GM12874 (cell line): ENCODE measurements around the gene BCS1L.

Source experiments
- CTCF ChIP-seq: IDR thresholded peaks from 2 replicates; pipeline ENCODE4 v1.5.1; 2011; ENCODE audit warnings: low read depth, mild to moderate bottlenecking, control low read depth, low read length, moderate library complexity; ENCODE audit not compliant: insufficient read depth

The BCS1L gene

GRCh38 chr2:218679119-218679518, 19.6 kb downstream of the BCS1L start:
- no peak for TF ChIP-seq CTCF

- no peak for TF ChIP-seq CTCF
Measured at GRCh38 chr2:218680061-218680460, 20.6 kb downstream of the BCS1L start.

GRCh38 chr2:218687400-218688060, 28.0 kb downstream of the BCS1L start:
- TF ChIP-seq CTCF, result peak; percentile 52

- TF ChIP-seq CTCF, result no peak
Measured at GRCh38 chr2:218691234-218691633, 31.8 kb downstream of the BCS1L start.

GRCh38 chr2:218694405-218695145, 35.1 kb downstream of the BCS1L start:
- no peak for TF ChIP-seq CTCF

GRCh38 chr2:218698885-218699284, 39.4 kb downstream of the BCS1L start:
- no peak for TF ChIP-seq CTCF

- no peak for TF ChIP-seq CTCF
Measured at GRCh38 chr2:218701806-218702205, 42.3 kb downstream of the BCS1L start.
